Activated CD8-positive, alpha-beta T cell treated with anti-CD3 and anti-CD28 coated beads for 36 hours (primary cell): Measurements from ENCODE around the gene CLEC2A. TPM values are rescaled to one million over a fixed set of nuclear protein-coding genes. Genes with fewer than 3 reads are reported as not detected.

Experiments used
- ATAC-seq: fragments of 200-7000 bp; cut with Tn5 transposase; one replicate; pipeline ENCODE4 v1.10.0; 2021; ENCODE audit warnings: mild to moderate bottlenecking, moderate library complexity
- CTCF ChIA-PET: fragments of 350-600 bp; sonication (Branson Sonifier 250); formaldehyde crosslinking; loops from one replicate; lab custom pipeline; 2021; ENCODE audit warnings: antibody characterized with exemption; lab: Charles Lee
- POLR2A ChIA-PET: fragments of 350-600 bp; sonication (Branson Sonifier 250); formaldehyde crosslinking; loops from one replicate; lab custom pipeline; 2021; ENCODE audit warnings: antibody characterized with exemption; lab: Charles Lee
- DNase-seq: peaks from one replicate; pipeline ENCODE4 v3.0.0-alpha.2; 2020
- H3K27ac Mint-ChIP-seq: one replicate; pipeline ENCODE4 v1.8.0; 2021; ENCODE audit warnings: mild to moderate bottlenecking, mixed read lengths
- H3K27me3 Mint-ChIP-seq: one replicate; pipeline ENCODE4 v1.8.0; 2021; ENCODE audit warnings: mixed read lengths
- H3K36me3 Mint-ChIP-seq: one replicate; pipeline ENCODE4 v1.8.0; 2021; ENCODE audit warnings: low read depth, mixed read lengths
- H3K4me1 Mint-ChIP-seq: one replicate; pipeline ENCODE4 v1.8.0; 2021; ENCODE audit warnings: low read depth, mixed read lengths
- H3K4me3 Mint-ChIP-seq: one replicate; pipeline ENCODE4 v1.8.0; 2021; ENCODE audit warnings: mild to moderate bottlenecking, moderate library complexity, mixed read lengths
- H3K9me3 Mint-ChIP-seq: one replicate; pipeline ENCODE4 v1.8.0; 2021; ENCODE audit warnings: mixed read lengths
- intact Hi-C: fragments of 100-400 bp; cut with micrococcal nuclease; formaldehyde crosslinking; loops from one replicate; pipeline ENCODE4 v1.10.0; 2022
- total RNA-seq, 2 experiments: library from RNA; stranded (reverse); gene quantifications; one replicate each; pipeline ENCODE4 v1.2.3, GENCODE V29; 2021
- TF ChIP-seq, protein P1 (sequence below): fragments of 200-600 bp; IDR thresholded peaks from one replicate; pipeline ENCODE4 v1.8.0; 2022; ENCODE audit warnings: antibody characterized with exemption, mild to moderate bottlenecking

The CLEC2A gene
- total RNA-seq, 2 experiments from 2014 or later = not detected

DNA sequence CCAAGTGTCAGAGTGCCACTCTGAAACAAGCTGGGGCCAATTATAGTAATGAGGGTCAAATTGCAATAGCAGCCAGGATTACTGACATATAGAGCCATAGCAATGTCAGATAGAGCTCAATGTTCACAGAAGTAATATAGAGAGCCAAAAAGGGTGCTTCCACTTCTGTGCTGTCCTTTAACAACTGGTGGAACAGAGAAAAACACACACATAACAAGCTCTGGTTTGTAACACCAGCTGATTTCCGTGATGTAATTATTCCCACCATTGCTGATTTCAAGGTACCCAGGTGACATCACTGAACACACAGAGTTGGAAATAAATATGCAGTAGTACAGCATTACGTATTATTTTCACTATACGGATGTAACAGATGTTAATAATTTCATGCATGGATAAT is 60.0 kb downstream of the CLEC2A start:
- intact Hi-C loops = no loop called here
- TF ChIP-seq, protein P1, sequence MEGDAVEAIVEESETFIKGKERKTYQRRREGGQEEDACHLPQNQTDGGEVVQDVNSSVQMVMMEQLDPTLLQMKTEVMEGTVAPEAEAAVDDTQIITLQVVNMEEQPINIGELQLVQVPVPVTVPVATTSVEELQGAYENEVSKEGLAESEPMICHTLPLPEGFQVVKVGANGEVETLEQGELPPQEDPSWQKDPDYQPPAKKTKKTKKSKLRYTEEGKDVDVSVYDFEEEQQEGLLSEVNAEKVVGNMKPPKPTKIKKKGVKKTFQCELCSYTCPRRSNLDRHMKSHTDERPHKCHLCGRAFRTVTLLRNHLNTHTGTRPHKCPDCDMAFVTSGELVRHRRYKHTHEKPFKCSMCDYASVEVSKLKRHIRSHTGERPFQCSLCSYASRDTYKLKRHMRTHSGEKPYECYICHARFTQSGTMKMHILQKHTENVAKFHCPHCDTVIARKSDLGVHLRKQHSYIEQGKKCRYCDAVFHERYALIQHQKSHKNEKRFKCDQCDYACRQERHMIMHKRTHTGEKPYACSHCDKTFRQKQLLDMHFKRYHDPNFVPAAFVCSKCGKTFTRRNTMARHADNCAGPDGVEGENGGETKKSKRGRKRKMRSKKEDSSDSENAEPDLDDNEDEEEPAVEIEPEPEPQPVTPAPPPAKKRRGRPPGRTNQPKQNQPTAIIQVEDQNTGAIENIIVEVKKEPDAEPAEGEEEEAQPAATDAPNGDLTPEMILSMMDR = no peak
- no peak for DNase-seq
- peaks cover 4% of the 10 kb centered on the region for H3K36me3 Mint-ChIP-seq
- CTCF ChIA-PET = interaction anchor here (0.6 to 3.6 kb wide), 11 partner anchors 33 to 268 kb away, joined by 3 to 20 read pairs (median 6); no protein-coding TSS in a partner anchor
- POLR2A ChIA-PET = interaction anchor here (0.8 to 1.4 kb wide), 5 partner anchors 16 to 224 kb away, joined by 3 to 4 read pairs (median 3); no protein-coding TSS in a partner anchor
- no peaks in the 10 kb centered on the region for H3K9me3 Mint-ChIP-seq
- ATAC-seq = peak; percentile 23
- no peaks in the 10 kb centered on the region for H3K27me3 Mint-ChIP-seq
- H3K4me3 Mint-ChIP-seq = no peak overlapping the region
- H3K27ac Mint-ChIP-seq = no peak overlapping the region
- H3K4me1 Mint-ChIP-seq = peaks cover 20% of the 10 kb centered on the region

DNA sequence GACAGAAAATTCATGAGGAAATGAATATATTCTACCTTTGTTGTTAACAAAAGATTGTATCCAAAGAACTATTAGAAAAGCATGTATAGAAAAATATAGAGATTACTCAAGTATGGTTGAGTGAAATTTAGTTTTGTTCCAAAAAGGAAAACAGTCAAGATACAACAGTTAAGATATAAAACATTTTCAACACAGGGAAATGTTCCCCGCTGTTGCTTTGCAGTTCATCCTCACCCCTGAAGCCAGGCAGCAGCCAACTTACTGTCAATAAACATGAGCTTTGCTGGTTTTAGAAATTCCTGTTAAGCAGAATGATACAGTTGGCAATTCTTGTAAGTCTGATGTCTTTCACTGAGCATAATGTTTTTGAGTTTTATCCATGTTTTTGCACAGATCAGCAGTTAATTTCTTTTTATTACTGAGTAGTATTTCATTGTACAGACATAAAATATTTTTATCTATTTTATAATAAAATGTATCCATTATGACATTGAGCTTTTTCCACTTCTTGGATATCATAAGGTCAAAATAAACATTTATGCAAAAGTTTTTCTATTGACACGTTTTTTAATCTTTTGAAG is 61.8 kb downstream of the CLEC2A start:
- Mint-ChIP-seq H3K4me3 (peak overlapping the region; percentile 85), H3K27ac (peak overlapping the region; percentile 89), H3K36me3 (peaks cover 15% of the 10 kb centered on the region), H3K4me1 (peaks cover 20% of the 10 kb centered on the region), H3K27me3 (no peaks in the 10 kb centered on the region), H3K9me3 (no peaks in the 10 kb centered on the region)
- ChIA-PET CTCF (interaction anchor here (0.6 to 3.6 kb wide), 6 partner anchors 24 to 122 kb away, joined by 3 to 20 read pairs (median 3); no protein-coding TSS in a partner anchor), POLR2A (interaction anchor here (1.0 kb wide), 1 partner anchor 112 kb away, joined by 3 read pairs; no protein-coding TSS in a partner anchor)
- ATAC-seq (no peak), DNase-seq (no peak)
- intact Hi-C loops = no loop called here
- TF ChIP-seq, protein P1 = no peak

DNA sequence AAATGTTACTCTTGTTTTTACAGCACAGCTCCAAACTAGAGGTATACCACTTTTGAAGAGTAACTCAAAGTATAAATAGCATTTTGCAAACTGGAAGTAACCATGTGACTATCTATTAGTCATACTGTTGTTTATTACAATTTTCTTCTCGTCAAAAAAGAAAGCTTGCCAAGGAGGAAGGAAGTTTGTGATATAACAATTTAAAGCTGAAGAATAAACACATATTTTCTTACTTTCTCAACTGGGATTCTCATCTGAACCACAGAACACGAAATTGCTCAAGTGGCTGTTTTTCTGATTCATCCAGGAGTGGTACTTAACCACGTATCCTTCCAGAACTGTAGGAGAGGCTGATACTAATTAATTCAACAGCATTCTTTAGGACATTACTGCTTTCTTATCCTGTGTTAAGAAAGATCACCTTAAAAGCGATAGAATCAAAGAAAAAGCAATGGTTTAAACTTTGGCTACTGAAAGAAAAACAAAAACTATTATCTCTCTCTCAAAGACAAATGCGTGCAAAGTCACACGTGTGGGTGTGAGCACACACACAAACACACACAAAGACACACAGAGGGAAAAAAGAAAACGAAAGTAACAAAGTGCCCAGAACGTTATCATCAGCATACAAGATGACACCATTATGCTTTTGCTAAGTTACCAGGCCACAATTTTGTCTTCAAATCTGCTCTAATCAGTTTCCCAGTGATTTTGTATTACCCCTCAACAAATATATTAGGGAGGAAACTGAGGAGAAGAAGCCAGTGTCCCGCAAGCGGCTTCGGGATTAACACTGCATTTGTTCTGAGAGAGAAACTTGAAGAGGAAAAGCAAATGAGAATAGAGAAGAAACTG is 62.6 kb downstream of the CLEC2A start, which contains the start of gene CLEC2B:
TSS of gene CLEC2B (minus strand) at position 48 of the 855 bp plus-strand sequence.
- peak; percentile 70 for DNase-seq
- POLR2A ChIA-PET = interaction anchor here (0.7 to 7.6 kb wide), 11 partner anchors 26 to 685 kb away, joined by 3 to 292 read pairs (median 4); partner anchors contain the start of genes CD69 and CLEC2D
- peak; percentile 68 for ATAC-seq

DNA sequence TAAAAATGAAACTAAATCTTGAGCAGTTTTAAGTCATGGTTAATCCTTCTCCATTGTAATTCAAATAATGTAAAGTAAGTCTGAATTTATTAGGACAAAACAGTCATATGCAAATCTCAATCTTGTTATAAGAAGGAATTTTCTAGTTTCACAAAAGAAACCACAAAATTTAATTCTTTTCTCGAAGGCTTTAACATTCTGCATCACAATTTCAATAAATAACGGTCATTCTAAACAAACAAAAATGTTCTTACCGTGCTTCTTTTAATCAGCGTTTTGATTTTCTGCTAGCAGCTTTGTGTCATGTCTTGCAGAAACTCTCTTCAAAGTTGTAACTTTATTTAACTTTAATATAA is 63.2 kb downstream of the CLEC2A start:
- ChIA-PET POLR2A (interaction anchor here (0.7 to 7.6 kb wide), 14 partner anchors 27 to 686 kb away, joined by 3 to 292 read pairs (median 4); partner anchors contain the start of genes CD69 and CLEC2D), CTCF (interaction anchor here (0.9 to 3.5 kb wide), 7 partner anchors 53 to 126 kb away, joined by 3 to 21 read pairs (median 3); no protein-coding TSS in a partner anchor)

More for the DNA sequence above, 62.6 kb downstream of the CLEC2A start, which contains the start of gene CLEC2B:
- Mint-ChIP-seq H3K27me3 (no peaks in the 10 kb centered on the region), H3K4me3 (peak within 1 kb of the TSS; percentile 85), H3K4me1 (peaks cover 23% of the 10 kb centered on the region), H3K27ac (peak within 1 kb of the TSS; percentile 89), H3K9me3 (no peaks in the 10 kb centered on the region), H3K36me3 (peaks cover 22% of the 10 kb centered on the region)
- TF ChIP-seq, protein P1 = no peak
- intact Hi-C loops = loop anchor here (5.0 kb wide), 3 partner anchors 57 to 72 kb away; no protein-coding TSS in a partner anchor
- CTCF ChIA-PET = interaction anchor here (0.9 to 3.6 kb wide), 8 partner anchors 55 to 126 kb away, joined by 3 to 21 read pairs (median 5); no protein-coding TSS in a partner anchor

More for the DNA sequence above, 63.2 kb downstream of the CLEC2A start:
- Mint-ChIP-seq H3K27ac (peak overlapping the region; percentile 89), H3K9me3 (peaks cover 4% of the 10 kb centered on the region), H3K27me3 (no peaks in the 10 kb centered on the region), H3K4me1 (peaks cover 28% of the 10 kb centered on the region), H3K4me3 (peak overlapping the region; percentile 85), H3K36me3 (peaks cover 27% of the 10 kb centered on the region)
- DNase-seq (no peak), ATAC-seq (no peak)
- TF ChIP-seq, protein P1 = no peak
- intact Hi-C loops = loop anchor here (5.0 kb wide), 3 partner anchors 57 to 72 kb away; no protein-coding TSS in a partner anchor
